ENCODE data around the gene NR1H3. TPM values are rescaled to one million over a fixed set of nuclear protein-coding genes. Genes with fewer than 3 reads are reported as not detected.

Gene NR1H3
- total RNA-seq, 1 donor from 2014 or later, result 25.8 TPM

DNA sequence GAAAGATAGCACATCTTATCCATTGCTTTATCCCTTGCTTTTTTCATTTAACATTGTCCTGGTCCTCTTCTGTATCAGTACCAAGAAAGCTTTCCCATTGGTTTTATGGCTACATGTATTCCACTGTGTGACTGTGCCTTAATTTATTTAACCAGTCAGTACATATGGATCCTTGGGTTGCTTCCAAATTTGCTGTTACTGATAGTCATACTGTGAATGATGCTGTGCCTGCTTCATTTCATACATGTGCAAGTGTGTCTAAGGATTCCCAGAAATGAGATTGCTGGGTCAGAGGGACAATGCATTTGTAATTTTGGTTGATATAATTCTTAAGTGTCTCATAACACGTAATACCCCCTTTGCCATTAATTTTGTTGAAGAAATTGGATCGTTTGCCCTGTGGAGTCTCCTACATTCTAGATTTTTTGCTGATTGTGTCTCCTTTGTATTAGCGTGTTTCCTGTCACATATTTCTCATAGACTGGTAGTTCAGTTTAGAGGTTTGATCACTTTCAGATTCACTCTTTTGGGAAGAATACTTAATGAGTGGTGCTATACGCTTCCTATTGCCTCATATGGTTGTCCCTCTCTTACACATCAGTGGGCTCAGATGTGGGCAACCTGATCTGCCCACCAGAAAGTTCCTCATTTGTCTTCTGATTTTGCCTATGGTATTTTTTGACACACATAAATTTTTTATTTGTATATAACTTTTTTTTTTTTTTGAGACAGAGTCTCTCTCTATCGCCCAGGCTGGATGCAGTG is 59.5 kb downstream of the NR1H3 start:
- Mint-ChIP-seq H3K4me3 (ENCODE audit: low read depth) (no peak overlapping the region), H3K27ac (no peak overlapping the region), H3K4me1 (ENCODE audit: low read depth) (no peaks in the 10 kb centered on the region), H3K36me3 (ENCODE audit: insufficient read depth) (peaks cover 9% of the 10 kb centered on the region), H3K27me3 (no peaks in the 10 kb centered on the region), H3K9me3 (ENCODE audit: low read depth) (no peaks in the 10 kb centered on the region)
- TF ChIP-seq, protein P1, sequence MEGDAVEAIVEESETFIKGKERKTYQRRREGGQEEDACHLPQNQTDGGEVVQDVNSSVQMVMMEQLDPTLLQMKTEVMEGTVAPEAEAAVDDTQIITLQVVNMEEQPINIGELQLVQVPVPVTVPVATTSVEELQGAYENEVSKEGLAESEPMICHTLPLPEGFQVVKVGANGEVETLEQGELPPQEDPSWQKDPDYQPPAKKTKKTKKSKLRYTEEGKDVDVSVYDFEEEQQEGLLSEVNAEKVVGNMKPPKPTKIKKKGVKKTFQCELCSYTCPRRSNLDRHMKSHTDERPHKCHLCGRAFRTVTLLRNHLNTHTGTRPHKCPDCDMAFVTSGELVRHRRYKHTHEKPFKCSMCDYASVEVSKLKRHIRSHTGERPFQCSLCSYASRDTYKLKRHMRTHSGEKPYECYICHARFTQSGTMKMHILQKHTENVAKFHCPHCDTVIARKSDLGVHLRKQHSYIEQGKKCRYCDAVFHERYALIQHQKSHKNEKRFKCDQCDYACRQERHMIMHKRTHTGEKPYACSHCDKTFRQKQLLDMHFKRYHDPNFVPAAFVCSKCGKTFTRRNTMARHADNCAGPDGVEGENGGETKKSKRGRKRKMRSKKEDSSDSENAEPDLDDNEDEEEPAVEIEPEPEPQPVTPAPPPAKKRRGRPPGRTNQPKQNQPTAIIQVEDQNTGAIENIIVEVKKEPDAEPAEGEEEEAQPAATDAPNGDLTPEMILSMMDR (IDR thresholded peaks at IDR 0.05; ENCODE audit: unreplicated experiment), result no peak
- no peak for DNase-seq (ENCODE audit: low spot score, unreplicated experiment)

DNA sequence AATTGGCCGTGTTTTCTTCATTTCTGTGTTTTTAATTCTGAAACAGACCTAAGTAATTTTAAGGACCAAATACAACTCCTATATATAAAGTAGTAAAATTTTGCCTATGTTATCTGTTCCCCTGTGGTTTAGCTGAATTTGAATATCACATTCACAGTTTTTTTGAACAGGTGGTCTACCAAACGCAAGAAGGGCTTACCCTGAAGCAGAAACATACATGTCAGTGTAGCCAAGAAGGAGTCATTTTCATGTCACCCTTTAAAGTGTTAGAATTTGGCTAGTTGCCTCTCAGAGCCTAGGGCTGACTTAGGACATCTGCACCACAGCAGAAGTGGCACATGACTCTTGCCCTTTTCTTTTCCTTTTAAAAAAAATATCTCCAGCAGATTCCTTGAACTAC is 60.4 kb downstream of the NR1H3 start:
- H3K27ac Mint-ChIP-seq, result no peak overlapping the region
- H3K36me3 Mint-ChIP-seq (ENCODE audit: insufficient read depth), result peaks cover 10% of the 10 kb centered on the region
- TF ChIP-seq, protein P1 (IDR thresholded peaks at IDR 0.05; ENCODE audit: unreplicated experiment), result no peak
- no peaks in the 10 kb centered on the region for H3K27me3 Mint-ChIP-seq
- H3K9me3 Mint-ChIP-seq (ENCODE audit: low read depth), result no peaks in the 10 kb centered on the region
- no peaks in the 10 kb centered on the region for H3K4me1 Mint-ChIP-seq (ENCODE audit: low read depth)
- DNase-seq (ENCODE audit: low spot score, unreplicated experiment), result no peak
- H3K4me3 Mint-ChIP-seq (ENCODE audit: low read depth), result no peak overlapping the region

Other genes with a start within 250 kb of the NR1H3 start
- 109 and 112 TPM in 2 replicates for gene ARFGAP2, start 81.1 kb upstream of the NR1H3 start, total RNA-seq
- 54.1 and 59.6 TPM in 2 replicates for gene PACSIN3, start 71.6 kb upstream of the NR1H3 start, total RNA-seq
- 31.4 and 32.0 TPM in 2 replicates for gene DDB2, start 43.0 kb upstream of the NR1H3 start, total RNA-seq
- gene ACP2, start 9.2 kb upstream of the NR1H3 start, total RNA-seq, result 58.1 and 60.2 TPM in 2 replicates
- 63.8 and 66.5 TPM in 2 replicates for gene MADD, start 12.1 kb downstream of the NR1H3 start, total RNA-seq
- gene MYBPC3, start 94.7 kb downstream of the NR1H3 start, total RNA-seq, result 0.10 and 0.22 TPM in 2 replicates
- not detected in 2 replicates for gene SPI1, start 120.6 kb downstream of the NR1H3 start, total RNA-seq
- 38.3 and 42.4 TPM in 2 replicates for gene SLC39A13, start 150.6 kb downstream of the NR1H3 start, total RNA-seq
- gene PSMC3, start 168.4 kb downstream of the NR1H3 start, total RNA-seq, result 101 and 103 TPM in 2 replicates
- 0.42 and 0.81 TPM in 2 replicates for gene RAPSN, start 191.1 kb downstream of the NR1H3 start, total RNA-seq

Measured in progenitor cell of endocrine pancreas (in vitro differentiated cells).